Measurements from ENCODE around the gene FNDC8. TPM values are rescaled to one million over a fixed set of nuclear protein-coding genes. Genes with fewer than 3 reads are reported as not detected.

The FNDC8 gene
- total and polyA plus RNA-seq, 2 of the 8 experiments (the other 6 are each of a cell fraction or from before 2014, with no cell fraction given): not detected

- no peak overlapping the region for H3K27ac ChIP-seq (ENCODE audit: low read depth, low read length)
- H3K4me1 ChIP-seq (replicated peaks in 1 of 4; ENCODE audit: control insufficient read depth in 3 of 4, insufficient read depth in 4 of 4, low read length in 3 of 4): no peaks in the 10 kb centered on the region
- FAIRE-seq: no peak
- no peak for TF ChIP-seq RAD21 (IDR thresholded peaks at IDR 0.05 in 1 of 2, conservative IDR thresholded peaks at IDR 0.05 in 1 of 2; ENCODE audit: low read depth in 2 of 2, low read length in 2 of 2)
- TF ChIP-seq CEBPB (IDR thresholded peaks at IDR 0.05; ENCODE audit: low read depth, low read length): no peak
- no peak for TF ChIP-seq CTBP2 (IDR thresholded peaks at IDR 0.05; ENCODE audit: borderline replicate concordance, insufficient read depth, insufficient read length, low read length)
- TF ChIP-seq SIN3A (conservative IDR thresholded peaks at IDR 0.05 in 1 of 2, IDR thresholded peaks at IDR 0.05 in 1 of 2; ENCODE audit: low read depth in 1 of 2, low read length in 2 of 2): no peak
- no peak for TF ChIP-seq CHD2 (IDR thresholded peaks at IDR 0.05; ENCODE audit: low read length)
- TF ChIP-seq CBX5 (IDR thresholded peaks at IDR 0.05; ENCODE audit: low read depth, low read length): no peak
- TF ChIP-seq BCL11A (IDR thresholded peaks at IDR 0.05; ENCODE audit: low read depth in 2 of 2, low read length in 2 of 2): no peak
- TF ChIP-seq POU5F1 (IDR thresholded peaks at IDR 0.05; ENCODE audit: low read depth, low read length): no peak
- no peak for TF ChIP-seq BACH1 (IDR thresholded peaks at IDR 0.05; ENCODE audit: low read length)
- TF ChIP-seq ASH2L (IDR thresholded peaks at IDR 0.05; ENCODE audit: low read length): no peak
- no peak for TF ChIP-seq JUN (IDR thresholded peaks at IDR 0.05; ENCODE audit: low read depth, low read length)
These were observed 6.5 kb downstream of the FNDC8 start for GRCh38 chr17:35127751-35128514.

More at GRCh38 chr17:35127751-35128514, 6.5 kb downstream of the FNDC8 start:
- H4K20me1 ChIP-seq (replicated peaks in 1 of 2; ENCODE audit: control insufficient read depth in 1 of 2, insufficient read depth in 2 of 2, low read length in 2 of 2): peaks cover 1 to 14% of the 10 kb centered on the region in 2 experiments
- H3K27me3 ChIP-seq (replicated peaks in 1 of 4; ENCODE audit: control insufficient read depth in 3 of 4, extremely low read depth in 1 of 4, insufficient read depth in 3 of 4, low read length in 3 of 4): peaks cover 0 to 2% (median 0%) of the 10 kb centered on the region in 4 experiments; a peak in 2 of 7 replicates
- H3K4ac ChIP-seq (replicated peaks; ENCODE audit: insufficient read length, low read depth, low read length): no peak overlapping the region
- H2BK5ac ChIP-seq (ENCODE audit: low read depth, low read length): no peak overlapping the region; the same call in 1 of the 2 replicates
- no peak overlapping the region for H2BK15ac ChIP-seq (ENCODE audit: low read length)
- no peak overlapping the region for H3K56ac ChIP-seq (replicated peaks; ENCODE audit: insufficient read length, low read depth, low read length)
- H4K5ac ChIP-seq (ENCODE audit: insufficient read length, low read depth, low read length): no peak overlapping the region
- H3K9me3 ChIP-seq (ENCODE audit: insufficient read depth in 2 of 2, low read depth in 1 of 2, low read length in 1 of 2): peaks cover 0 to 3% of the 10 kb centered on the region in 2 experiments; a peak in 1 of 4 replicates
- H3K79me1 ChIP-seq (ENCODE audit: low read depth, low read length): no peaks in the 10 kb centered on the region
- no peak overlapping the region for H2AFZ ChIP-seq (ENCODE audit: low read length)
- H3K9ac ChIP-seq (replicated peaks in 1 of 4; ENCODE audit: extremely low read depth in 1 of 4, low read depth in 3 of 4, low read length in 3 of 4): no peak overlapping the region
- no peak overlapping the region for H2BK120ac ChIP-seq (replicated peaks; ENCODE audit: low read depth, low read length)
- WGBS, 2 experiments (ENCODE audit: extremely low coverage in 1 of 2, insufficient coverage in 1 of 2, insufficient read length in 1 of 2, insufficient replicate concordance in 2 of 2, low coverage in 1 of 2, low lambda C conversion rate in 2 of 2, missing lambda C conversion rate in 1 of 2): 94% methylated on average over 11 of the region's 11 CpGs; no CpG with 5 or more reads in 1 of the 2 experiments
- H3K18ac ChIP-seq (ENCODE audit: extremely low read depth, low read length): no peak overlapping the region
- no peak overlapping the region for H4K8ac ChIP-seq (ENCODE audit: extremely low read depth, insufficient read depth, low read length)
- CTCF ChIA-PET (ENCODE audit: partially characterized antibody): interaction anchor here (0.7 to 1.9 kb wide), 7 partner anchors 8 to 700 kb away, joined by 3 to 8 read pairs (median 4); partner anchors contain the start of gene RAD51D
- H2BK20ac ChIP-seq (ENCODE audit: low read length): no peak overlapping the region
- H2AK5ac ChIP-seq (ENCODE audit: low read depth, low read length): no peak overlapping the region
- no peak overlapping the region for H3K4me3 ChIP-seq (ENCODE audit: extremely low read depth in 1 of 4, insufficient read depth in 2 of 4, low read depth in 3 of 4, low read length in 4 of 4)
- H3K23me2 ChIP-seq (ENCODE audit: low read depth, low read length): no peaks in the 10 kb centered on the region
- peaks cover 10 to 21% (median 18%) of the 10 kb centered on the region in 4 experiments for H3K36me3 ChIP-seq (ENCODE audit: control insufficient read depth in 2 of 4, insufficient read depth in 4 of 4, low read length in 3 of 4)
- H2BK12ac ChIP-seq (ENCODE audit: low read depth, low read length): no peak overlapping the region
- H3K23ac ChIP-seq (ENCODE audit: insufficient read length): no peak overlapping the region
- no peak overlapping the region for H4K91ac ChIP-seq (replicated peaks; ENCODE audit: insufficient read length, low read length)
- no peaks in the 10 kb centered on the region for H3K79me2 ChIP-seq (ENCODE audit: control insufficient read depth in 1 of 2, insufficient read depth in 2 of 2, low read length in 2 of 2)
- no peak for DNase-seq (ENCODE audit: low read depth in 1 of 2, low spot score in 2 of 2)
- H3K4me2 ChIP-seq (ENCODE audit: insufficient read depth in 1 of 2, low read depth in 2 of 2, low read length in 2 of 2): no peak overlapping the region
- no peak overlapping the region for H3K14ac ChIP-seq (ENCODE audit: insufficient read length)
- POLR2A ChIA-PET (ENCODE audit: partially characterized antibody): interaction anchor here (0.6 to 7.5 kb wide), 13 partner anchors 9 to 159 kb away, joined by 3 to 84 read pairs (median 4); partner anchors contain the start of genes FNDC8, NLE1 and RAD51D
